GM23338 (cell line): ENCODE measurements around the gene ESRP2. TPM values are rescaled to one million over a fixed set of nuclear protein-coding genes. Genes with fewer than 3 reads are reported as not detected.

Source experiments
- ATAC-seq: fragments of 200-7000 bp; cut with Tn5 transposase; 3 replicates; pipeline ENCODE4 v1.9.1; 2020
- DNase-seq: peaks from one replicate; pipeline ENCODE4 v3.0.0-alpha.2; 2015; ENCODE audit warnings: low spot score
- H2AFZ ChIP-seq: fragments of 200-600 bp; sonication (generic); 2 replicates; pipeline ENCODE4 v1.8.0; 2016; ENCODE audit warnings: antibody characterized with exemption, mild to moderate bottlenecking, moderate library complexity
- H3F3A ChIP-seq: fragments of 200-600 bp; sonication (generic); replicated peaks from 2 replicates; pipeline ENCODE4 v1.8.0; 2017; ENCODE audit warnings: antibody characterized with exemption, mixed run types, low read depth
- H3K27ac ChIP-seq: fragments of 200-600 bp; sonication (generic); 2 replicates; pipeline ENCODE4 v1.6.1; 2016; ENCODE audit warnings: low read depth
- H3K27me3 ChIP-seq: fragments of 200-600 bp; sonication (generic); 2 replicates; pipeline ENCODE4 v1.8.0; 2016; ENCODE audit warnings: mild to moderate bottlenecking, mixed run types, moderate library complexity; ENCODE audit not compliant: insufficient read depth
- H3K36me3 ChIP-seq: fragments of 200-600 bp; sonication (generic); 2 replicates; pipeline ENCODE4 v1.8.0; 2016; ENCODE audit warnings: mild to moderate bottlenecking; ENCODE audit not compliant: insufficient read depth
- H3K4me1 ChIP-seq: fragments of 200-600 bp; sonication (generic); 2 replicates; pipeline ENCODE4 v1.8.0; 2016; ENCODE audit warnings: mild to moderate bottlenecking, moderate library complexity; ENCODE audit not compliant: insufficient read depth
- H3K4me2 ChIP-seq: fragments of 200-600 bp; sonication (generic); 2 replicates; pipeline ENCODE4 v1.7.1; 2017; ENCODE audit warnings: mixed run types
- H3K4me3 ChIP-seq: fragments of 200-600 bp; sonication (generic); 2 replicates; pipeline ENCODE4 v1.6.1; 2016; ENCODE audit warnings: mixed run types
- H3K79me2 ChIP-seq: fragments of 200-600 bp; sonication (generic); replicated peaks from 2 replicates; pipeline ENCODE4 v1.8.0; 2017; ENCODE audit warnings: mild to moderate bottlenecking; ENCODE audit not compliant: insufficient read depth
- H3K9me2 ChIP-seq: fragments of 200-600 bp; sonication (generic); 2 replicates; pipeline ENCODE4 v1.8.0; 2017; ENCODE audit not compliant: insufficient read depth
- H4K20me1 ChIP-seq: fragments of 200-600 bp; sonication (generic); replicated peaks from 2 replicates; pipeline ENCODE4 v1.8.0; 2017; ENCODE audit warnings: mild to moderate bottlenecking; ENCODE audit not compliant: insufficient read depth
- H3K27ac Mint-ChIP-seq: 2 replicates; pipeline ENCODE4 v1.8.0; 2020; ENCODE audit warnings: inconsistent platforms, mild to moderate bottlenecking, moderate library complexity, mixed read lengths
- H3K27me3 Mint-ChIP-seq: 3 replicates; pipeline ENCODE4 v1.8.0; 2022; ENCODE audit warnings: low read depth, mild to moderate bottlenecking, moderate library complexity, mixed read lengths, inconsistent platforms; ENCODE audit not compliant: insufficient read depth, poor library complexity
- H3K36me3 Mint-ChIP-seq: 3 replicates; pipeline ENCODE4 v1.8.0; 2021; ENCODE audit warnings: low read depth, mild to moderate bottlenecking, inconsistent platforms, moderate library complexity, mixed read lengths
- H3K4me1 Mint-ChIP-seq: 3 replicates; pipeline ENCODE4 v1.8.0; 2020; ENCODE audit warnings: mild to moderate bottlenecking, inconsistent platforms, mixed read lengths
- H3K4me3 Mint-ChIP-seq: 3 replicates; pipeline ENCODE4 v1.8.0; 2021; ENCODE audit warnings: moderate library complexity, mild to moderate bottlenecking, inconsistent platforms, mixed read lengths
- H3K9me3 Mint-ChIP-seq: 3 replicates; pipeline ENCODE4 v1.8.0; 2020; ENCODE audit warnings: moderate library complexity, mild to moderate bottlenecking, inconsistent platforms, mixed read lengths
- CREB1 ChIP-seq: fragments of 250-450 bp; sonication (Bioruptor Pico); IDR thresholded peaks from 2 replicates; pipeline ENCODE4 v1.5.0; 2020; ENCODE audit warnings: low read depth, mild to moderate bottlenecking, moderate library complexity
- ETS1 ChIP-seq: IDR thresholded peaks from 2 replicates; pipeline ENCODE4 v1.6.1; 2016; ENCODE audit warnings: antibody characterized with exemption
- EZH2 ChIP-seq: fragments of 200-600 bp; sonication (generic); IDR thresholded peaks from one replicate; pipeline ENCODE4 v1.8.0; 2017; ENCODE audit warnings: antibody characterized with exemption, mild to moderate bottlenecking, low read depth; ENCODE audit not compliant: unreplicated experiment
- JUNB ChIP-seq: IDR thresholded peaks from one replicate; pipeline ENCODE4 v1.6.1; 2016; ENCODE audit warnings: antibody characterized with exemption; ENCODE audit not compliant: unreplicated experiment
- NANOG ChIP-seq: IDR thresholded peaks from 2 replicates; pipeline ENCODE4 v1.6.1; 2016; ENCODE audit warnings: antibody characterized with exemption, borderline replicate concordance
- POLR2AphosphoS5 ChIP-seq: IDR thresholded peaks from 2 replicates; pipeline ENCODE4 v1.6.1; 2016; ENCODE audit warnings: antibody characterized with exemption, low read depth
- ZNF331 ChIP-seq: fragments of 250-450 bp; sonication (Bioruptor Pico); IDR thresholded peaks from 2 replicates; pipeline ENCODE4 v1.5.0; 2020; ENCODE audit warnings: low read depth, mild to moderate bottlenecking, moderate library complexity
- polyA plus RNA-seq: library from polyadenylated mRNA; unstranded; fragments of >200 nt; fragmentation: Nextera tagmentation; extraction: Ambion mirVana; gene quantifications from 2 replicates; pipeline ENCODE4 v1.2.1, GENCODE V29; 2016
- total RNA-seq: library from RNA; depleted of rRNA; stranded (reverse); fragments of >200 nt; shearing (Covaris generic); gene quantifications from 2 replicates; pipeline ENCODE4 v1.2.3, GENCODE V29; 2014
- TF ChIP-seq, protein P1 (sequence below): IDR thresholded peaks from one replicate; pipeline ENCODE4 v1.6.1; 2018; ENCODE audit warnings: antibody characterized with exemption; ENCODE audit not compliant: unreplicated experiment
- TF ChIP-seq, protein P2 (sequence below): fragments of 250-450 bp; sonication (Bioruptor Pico); IDR thresholded peaks from 2 replicates; pipeline ENCODE4 v1.5.0; 2020; ENCODE audit warnings: mild to moderate bottlenecking, moderate library complexity

The ESRP2 gene
- total and polyA plus RNA-seq, 2 experiments from 2014 or later, result 16.2 to 44.0 TPM

DNA sequence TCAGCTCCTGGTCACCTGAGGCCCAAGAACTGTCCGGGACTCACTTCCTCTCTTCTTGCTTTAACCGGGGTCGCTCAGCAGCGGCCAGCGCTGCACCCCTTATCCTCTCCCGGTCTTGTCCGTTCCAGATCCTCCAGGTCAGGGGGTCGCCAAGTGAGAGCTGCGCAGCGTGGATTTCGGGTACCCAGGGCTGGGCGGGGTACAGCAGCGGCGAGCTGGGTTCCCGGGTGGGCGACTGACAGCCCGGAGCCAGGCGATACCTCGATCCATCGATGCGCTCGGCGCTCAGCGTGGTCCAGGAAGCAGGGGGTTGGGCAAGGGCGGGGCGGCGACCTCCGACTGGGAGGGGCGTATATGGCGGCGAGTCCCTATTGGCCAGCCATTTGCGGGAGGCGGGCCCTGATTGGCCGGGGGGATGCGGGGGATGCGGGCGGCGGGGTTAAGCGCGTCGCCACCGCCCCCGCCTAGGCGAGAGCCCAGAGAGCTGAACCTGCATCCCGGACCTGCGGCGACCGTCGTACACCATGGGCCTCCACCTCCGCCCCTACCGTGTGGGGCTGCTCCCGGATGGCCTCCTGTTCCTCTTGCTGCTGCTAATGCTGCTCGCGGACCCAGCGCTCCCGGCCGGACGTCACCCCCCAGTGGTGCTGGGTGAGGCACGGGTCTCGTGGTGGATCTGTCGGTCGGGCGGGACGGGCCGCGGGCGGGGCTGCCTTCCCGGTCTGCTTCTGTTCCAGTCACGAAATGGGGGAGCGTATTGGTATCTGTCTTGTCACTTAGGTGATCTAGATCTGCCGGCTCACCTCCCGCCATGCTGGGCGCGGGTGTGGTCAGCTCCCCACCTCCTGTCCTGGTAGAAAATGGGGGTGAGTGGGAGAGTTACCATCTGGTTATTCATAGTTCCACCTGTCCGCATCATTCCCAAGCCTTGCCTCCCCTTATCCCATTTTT, 9.3 kb upstream of the ESRP2 start, which contains the start of gene PLA2G15:
PLA2G15 (plus strand) TSS at position 471 of the 951 bp plus-strand sequence; CDS start at position 525, 54 bp downstream.
- peaks cover 31% of the 10 kb centered on the region for H3K27me3 Mint-ChIP-seq
- H3K4me3 Mint-ChIP-seq, result peak within 1 kb of the TSS; percentile 96
- peak within 1 kb of the TSS; percentile 96 for H3K4me2 ChIP-seq
- no peaks in the 10 kb centered on the region; the same call in 1 of the 2 replicates for H3K4me1 ChIP-seq
- H3K36me3 ChIP-seq, result no peaks in the 10 kb centered on the region
- no peaks in the 10 kb centered on the region for H3F3A ChIP-seq
- H3K9me2 ChIP-seq, result no peaks in the 10 kb centered on the region
- no peaks in the 10 kb centered on the region; the same call in 1 of the 2 replicates for H4K20me1 ChIP-seq
- no peaks in the 10 kb centered on the region for H3K36me3 Mint-ChIP-seq
- TF ChIP-seq CREB1 (CRISPR knock-in tag) (peak; percentile 74), ZNF331 (CRISPR knock-in tag) (no peak), POLR2AphosphoS5 (peak; percentile 88)
- H2AFZ ChIP-seq, result peak within 1 kb of the TSS; percentile 97
- no peaks in the 10 kb centered on the region for H3K79me2 ChIP-seq
- no peak within 1 kb of the TSS for H3K27ac ChIP-seq
- 0 out of 3 replicates have a peak, but pooled peaks cover 4% of the 10 kb centered on the region for H3K4me1 Mint-ChIP-seq
- DNase-seq (peak; percentile 97), ATAC-seq (peak; percentile 95)
- H3K27ac Mint-ChIP-seq, result no peak within 1 kb of the TSS
- peaks cover 9% of the 10 kb centered on the region; the same call in 1 of the 2 replicates for H3K27me3 ChIP-seq
- no peaks in the 10 kb centered on the region for H3K9me3 Mint-ChIP-seq
- peak within 1 kb of the TSS; percentile 95 for H3K4me3 ChIP-seq

GRCh38 chr16:68244481-68244902, 8.6 kb upstream of the ESRP2 start:
- H3K27ac Mint-ChIP-seq, result no peak overlapping the region
- Histone ChIP-seq H3K36me3 (no peaks in the 10 kb centered on the region), H3K79me2 (no peaks in the 10 kb centered on the region), H3K4me3 (peak overlapping the region; percentile 95), H3K9me2 (no peaks in the 10 kb centered on the region), H3K4me1 (no peaks in the 10 kb centered on the region; the same call in 1 of the 2 replicates), H2AFZ (peak overlapping the region; percentile 97), H3F3A (no peaks in the 10 kb centered on the region), H3K27me3 (peaks cover 9% of the 10 kb centered on the region; the same call in 1 of the 2 replicates), H3K4me2 (peak overlapping the region; percentile 96), H4K20me1 (no peaks in the 10 kb centered on the region; the same call in 1 of the 2 replicates), H3K27ac (no peak overlapping the region)
- no peaks in the 10 kb centered on the region for H3K36me3 Mint-ChIP-seq
- no peak for DNase-seq
- H3K4me3 Mint-ChIP-seq, result peak overlapping the region; percentile 96
- H3K9me3 Mint-ChIP-seq, result no peaks in the 10 kb centered on the region
- peaks cover 4% of the 10 kb centered on the region; the same call in 1 of the 3 replicates for H3K4me1 Mint-ChIP-seq
- ATAC-seq, result no peak; the same call in 2 of the 3 replicates
- peaks cover 35% of the 10 kb centered on the region for H3K27me3 Mint-ChIP-seq
- no peak for TF ChIP-seq JUNB
- TF ChIP-seq NANOG, result no peak
- TF ChIP-seq ETS1, result no peak
- TF ChIP-seq, protein P1, sequence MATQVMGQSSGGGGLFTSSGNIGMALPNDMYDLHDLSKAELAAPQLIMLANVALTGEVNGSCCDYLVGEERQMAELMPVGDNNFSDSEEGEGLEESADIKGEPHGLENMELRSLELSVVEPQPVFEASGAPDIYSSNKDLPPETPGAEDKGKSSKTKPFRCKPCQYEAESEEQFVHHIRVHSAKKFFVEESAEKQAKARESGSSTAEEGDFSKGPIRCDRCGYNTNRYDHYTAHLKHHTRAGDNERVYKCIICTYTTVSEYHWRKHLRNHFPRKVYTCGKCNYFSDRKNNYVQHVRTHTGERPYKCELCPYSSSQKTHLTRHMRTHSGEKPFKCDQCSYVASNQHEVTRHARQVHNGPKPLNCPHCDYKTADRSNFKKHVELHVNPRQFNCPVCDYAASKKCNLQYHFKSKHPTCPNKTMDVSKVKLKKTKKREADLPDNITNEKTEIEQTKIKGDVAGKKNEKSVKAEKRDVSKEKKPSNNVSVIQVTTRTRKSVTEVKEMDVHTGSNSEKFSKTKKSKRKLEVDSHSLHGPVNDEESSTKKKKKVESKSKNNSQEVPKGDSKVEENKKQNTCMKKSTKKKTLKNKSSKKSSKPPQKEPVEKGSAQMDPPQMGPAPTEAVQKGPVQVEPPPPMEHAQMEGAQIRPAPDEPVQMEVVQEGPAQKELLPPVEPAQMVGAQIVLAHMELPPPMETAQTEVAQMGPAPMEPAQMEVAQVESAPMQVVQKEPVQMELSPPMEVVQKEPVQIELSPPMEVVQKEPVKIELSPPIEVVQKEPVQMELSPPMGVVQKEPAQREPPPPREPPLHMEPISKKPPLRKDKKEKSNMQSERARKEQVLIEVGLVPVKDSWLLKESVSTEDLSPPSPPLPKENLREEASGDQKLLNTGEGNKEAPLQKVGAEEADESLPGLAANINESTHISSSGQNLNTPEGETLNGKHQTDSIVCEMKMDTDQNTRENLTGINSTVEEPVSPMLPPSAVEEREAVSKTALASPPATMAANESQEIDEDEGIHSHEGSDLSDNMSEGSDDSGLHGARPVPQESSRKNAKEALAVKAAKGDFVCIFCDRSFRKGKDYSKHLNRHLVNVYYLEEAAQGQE, result no peak
- TF ChIP-seq, protein P2, sequence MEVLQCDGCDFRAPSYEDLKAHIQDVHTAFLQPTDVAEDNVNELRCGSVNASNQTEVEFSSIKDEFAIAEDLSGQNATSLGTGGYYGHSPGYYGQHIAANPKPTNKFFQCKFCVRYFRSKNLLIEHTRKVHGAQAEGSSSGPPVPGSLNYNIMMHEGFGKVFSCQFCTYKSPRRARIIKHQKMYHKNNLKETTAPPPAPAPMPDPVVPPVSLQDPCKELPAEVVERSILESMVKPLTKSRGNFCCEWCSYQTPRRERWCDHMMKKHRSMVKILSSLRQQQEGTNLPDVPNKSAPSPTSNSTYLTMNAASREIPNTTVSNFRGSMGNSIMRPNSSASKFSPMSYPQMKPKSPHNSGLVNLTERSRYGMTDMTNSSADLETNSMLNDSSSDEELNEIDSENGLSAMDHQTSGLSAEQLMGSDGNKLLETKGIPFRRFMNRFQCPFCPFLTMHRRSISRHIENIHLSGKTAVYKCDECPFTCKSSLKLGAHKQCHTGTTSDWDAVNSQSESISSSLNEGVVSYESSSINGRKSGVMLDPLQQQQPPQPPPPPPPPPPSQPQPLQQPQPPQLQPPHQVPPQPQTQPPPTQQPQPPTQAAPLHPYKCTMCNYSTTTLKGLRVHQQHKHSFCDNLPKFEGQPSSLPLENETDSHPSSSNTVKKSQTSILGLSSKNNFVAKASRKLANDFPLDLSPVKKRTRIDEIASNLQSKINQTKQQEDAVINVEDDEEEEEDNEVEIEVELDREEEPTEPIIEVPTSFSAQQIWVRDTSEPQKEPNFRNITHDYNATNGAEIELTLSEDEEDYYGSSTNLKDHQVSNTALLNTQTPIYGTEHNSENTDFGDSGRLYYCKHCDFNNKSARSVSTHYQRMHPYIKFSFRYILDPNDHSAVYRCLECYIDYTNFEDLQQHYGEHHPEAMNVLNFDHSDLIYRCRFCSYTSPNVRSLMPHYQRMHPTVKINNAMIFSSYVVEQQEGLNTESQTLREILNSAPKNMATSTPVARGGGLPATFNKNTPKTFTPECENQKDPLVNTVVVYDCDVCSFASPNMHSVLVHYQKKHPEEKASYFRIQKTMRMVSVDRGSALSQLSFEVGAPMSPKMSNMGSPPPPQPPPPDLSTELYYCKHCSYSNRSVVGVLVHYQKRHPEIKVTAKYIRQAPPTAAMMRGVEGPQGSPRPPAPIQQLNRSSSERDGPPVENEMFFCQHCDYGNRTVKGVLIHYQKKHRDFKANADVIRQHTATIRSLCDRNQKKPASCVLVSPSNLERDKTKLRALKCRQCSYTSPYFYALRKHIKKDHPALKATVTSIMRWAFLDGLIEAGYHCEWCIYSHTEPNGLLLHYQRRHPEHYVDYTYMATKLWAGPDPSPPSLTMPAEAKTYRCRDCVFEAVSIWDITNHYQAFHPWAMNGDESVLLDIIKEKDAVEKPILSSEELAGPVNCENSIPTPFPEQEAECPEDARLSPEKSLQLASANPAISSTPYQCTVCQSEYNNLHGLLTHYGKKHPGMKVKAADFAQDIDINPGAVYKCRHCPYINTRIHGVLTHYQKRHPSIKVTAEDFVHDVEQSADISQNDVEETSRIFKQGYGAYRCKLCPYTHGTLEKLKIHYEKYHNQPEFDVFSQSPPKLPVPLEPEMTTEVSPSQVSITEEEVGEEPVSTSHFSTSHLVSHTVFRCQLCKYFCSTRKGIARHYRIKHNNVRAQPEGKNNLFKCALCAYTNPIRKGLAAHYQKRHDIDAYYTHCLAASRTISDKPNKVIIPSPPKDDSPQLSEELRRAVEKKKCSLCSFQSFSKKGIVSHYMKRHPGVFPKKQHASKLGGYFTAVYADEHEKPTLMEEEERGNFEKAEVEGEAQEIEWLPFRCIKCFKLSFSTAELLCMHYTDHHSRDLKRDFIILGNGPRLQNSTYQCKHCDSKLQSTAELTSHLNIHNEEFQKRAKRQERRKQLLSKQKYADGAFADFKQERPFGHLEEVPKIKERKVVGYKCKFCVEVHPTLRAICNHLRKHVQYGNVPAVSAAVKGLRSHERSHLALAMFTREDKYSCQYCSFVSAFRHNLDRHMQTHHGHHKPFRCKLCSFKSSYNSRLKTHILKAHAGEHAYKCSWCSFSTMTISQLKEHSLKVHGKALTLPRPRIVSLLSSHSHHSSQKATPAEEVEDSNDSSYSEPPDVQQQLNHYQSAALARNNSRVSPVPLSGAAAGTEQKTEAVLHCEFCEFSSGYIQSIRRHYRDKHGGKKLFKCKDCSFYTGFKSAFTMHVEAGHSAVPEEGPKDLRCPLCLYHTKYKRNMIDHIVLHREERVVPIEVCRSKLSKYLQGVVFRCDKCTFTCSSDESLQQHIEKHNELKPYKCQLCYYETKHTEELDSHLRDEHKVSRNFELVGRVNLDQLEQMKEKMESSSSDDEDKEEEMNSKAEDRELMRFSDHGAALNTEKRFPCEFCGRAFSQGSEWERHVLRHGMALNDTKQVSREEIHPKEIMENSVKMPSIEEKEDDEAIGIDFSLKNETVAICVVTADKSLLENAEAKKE (CRISPR knock-in tag), result no peak
- no peak for TF ChIP-seq EZH2
